Measurements from ENCODE around the gene TRIM52.
"Not testable (repeated sequence)": the region's sequence is repeated elsewhere in the genome, so short reads cannot be mapped to it uniquely, and the experiment has no call there.

The TRIM52 gene

GRCh38 chr5:181260720-181261319 lies at the start of gene TRIM52:
Gene TRIM52, minus strand, starts transcription at chr5:181261143. Its CDS starts 330 bp downstream, at chr5:181260813.
- DNase-seq: no peak

- not testable (repeated sequence) for DNase-seq
Observed at GRCh38 chr5:181287331-181287730, 26.4 kb upstream of the TRIM52 start.

- DNase-seq: not testable (repeated sequence)
Observed at GRCh38 chr5:181285962-181286705, 25.2 kb upstream of the TRIM52 start.

GRCh38 chr5:181283841-181284755 lies 23.2 kb upstream of the TRIM52 start:
- DNase-seq: not testable (repeated sequence)

GRCh38 chr5:181283347-181283746 lies 22.4 kb upstream of the TRIM52 start:
- no peak for DNase-seq

GRCh38 chr5:181282874-181283273 lies 21.9 kb upstream of the TRIM52 start:
- DNase-seq: no peak

GRCh38 chr5:181282415-181282814 lies 21.5 kb upstream of the TRIM52 start:
- DNase-seq: not testable (repeated sequence)

GRCh38 chr5:181281984-181282316 lies 21.0 kb upstream of the TRIM52 start:
- DNase-seq: no peak

GRCh38 chr5:181281077-181281983 lies 20.4 kb upstream of the TRIM52 start:
- no peak for DNase-seq

GRCh38 chr5:181280251-181280762 lies 19.4 kb upstream of the TRIM52 start:
- no peak for DNase-seq

- DNase-seq: not testable (repeated sequence)
Observed at GRCh38 chr5:181273433-181273744, 12.4 kb upstream of the TRIM52 start.

GRCh38 chr5:181271081-181271480 lies 10.1 kb upstream of the TRIM52 start:
- no peak for DNase-seq

GRCh38 chr5:181267907-181268306 lies 7.0 kb upstream of the TRIM52 start:
- DNase-seq: not testable (repeated sequence)

GRCh38 chr5:181267291-181267904 lies 6.5 kb upstream of the TRIM52 start:
- not testable (repeated sequence) for DNase-seq

GRCh38 chr5:181265092-181265671 lies 4.2 kb upstream of the TRIM52 start:
- DNase-seq: no peak

GRCh38 chr5:181263633-181264032 lies 2.7 kb upstream of the TRIM52 start:
- DNase-seq: no peak

- no peak for DNase-seq
Observed at GRCh38 chr5:181261320-181262049, 542 bp upstream of the TRIM52 start.

- no peak for DNase-seq
Observed at GRCh38 chr5:181259974-181260719, 796 bp downstream of the TRIM52 start.

- no peak for DNase-seq
Observed at GRCh38 chr5:181259283-181259682, 1.7 kb downstream of the TRIM52 start.

- no peak for DNase-seq
Observed at GRCh38 chr5:181258576-181258975, 2.4 kb downstream of the TRIM52 start.
